Loucy (cell line): ENCODE results near the gene MRM2.

Experiments
- H2AFZ ChIP-seq: fragments of 200-600 bp; sonication (generic); 2 replicates; pipeline ENCODE4 v1.6.0; 2016; ENCODE audit warnings: antibody characterized with exemption, mild to moderate bottlenecking, low read length, moderate library complexity
- H3F3A ChIP-seq: fragments of 200-600 bp; 2 replicates; pipeline ENCODE4 v1.6.0; 2016; ENCODE audit warnings: antibody characterized with exemption, low read depth, mild to moderate bottlenecking
- H3K27me3 ChIP-seq: fragments of 200-600 bp; sonication (generic); 2 replicates; pipeline ENCODE4 v1.6.1; 2014; ENCODE audit warnings: low read length, mild to moderate bottlenecking; ENCODE audit not compliant: insufficient read depth, poor library complexity, severe bottlenecking
- H3K36me3 ChIP-seq: fragments of 200-600 bp; sonication (generic); 2 replicates; pipeline ENCODE4 v1.6.1; 2016; ENCODE audit warnings: low read length; ENCODE audit not compliant: insufficient read depth
- H3K4me1 ChIP-seq: fragments of 200-600 bp; sonication (generic); 2 replicates; pipeline ENCODE4 v1.5.1; 2014; ENCODE audit warnings: low read length, mild to moderate bottlenecking; ENCODE audit not compliant: insufficient read depth, poor library complexity, severe bottlenecking
- H3K4me2 ChIP-seq: fragments of 200-600 bp; sonication (generic); 2 replicates; pipeline ENCODE4 v1.6.0; 2014; ENCODE audit warnings: antibody characterized with exemption, low read length, low read depth, mild to moderate bottlenecking; ENCODE audit not compliant: poor library complexity, severe bottlenecking
- H3K4me3 ChIP-seq: fragments of 200-600 bp; sonication (generic); 2 replicates; pipeline ENCODE4 v1.5.1; 2014; ENCODE audit warnings: low read length, mild to moderate bottlenecking, mixed read lengths; ENCODE audit not compliant: poor library complexity, severe bottlenecking
- H3K79me2 ChIP-seq: fragments of 200-600 bp; sonication (generic); 2 replicates; pipeline ENCODE4 v1.6.1; 2014; ENCODE audit warnings: low read length; ENCODE audit not compliant: insufficient read depth
- H3K9ac ChIP-seq: fragments of 200-600 bp; sonication (generic); 2 replicates; pipeline ENCODE4 v1.6.0; 2014; ENCODE audit warnings: mild to moderate bottlenecking, low read depth, low read length, moderate library complexity; ENCODE audit not compliant: poor library complexity, severe bottlenecking
- H3K9me2 ChIP-seq: fragments of 200-600 bp; sonication (generic); replicated peaks from 2 replicates; pipeline ENCODE4 v1.6.1; 2016; ENCODE audit warnings: low read depth, low read length, mixed read lengths
- H3K9me3 ChIP-seq: fragments of 200-600 bp; sonication (generic); 2 replicates; pipeline ENCODE4 v1.6.1; 2014; ENCODE audit warnings: mild to moderate bottlenecking, antibody characterized with exemption, low read length, low read depth; ENCODE audit not compliant: insufficient read depth
- H4K20me1 ChIP-seq: fragments of 200-600 bp; sonication (generic); 2 replicates; pipeline ENCODE4 v1.6.0; 2014; ENCODE audit warnings: antibody characterized with exemption, low read length, mild to moderate bottlenecking; ENCODE audit not compliant: insufficient read depth, poor library complexity, severe bottlenecking
- CTCF ChIP-seq: fragments of 200-600 bp; sonication (generic); conservative IDR thresholded peaks from 2 replicates; pipeline ENCODE4 v1.5.1; 2014; ENCODE audit warnings: mild to moderate bottlenecking, antibody characterized with exemption, low read length
- EZH2phosphoT487 ChIP-seq: fragments of 200-600 bp; IDR thresholded peaks from 2 replicates; pipeline ENCODE4 v1.6.1; 2018; ENCODE audit warnings: antibody characterized with exemption, mild to moderate bottlenecking, moderate library complexity, borderline replicate concordance

The MRM2 gene

DNA sequence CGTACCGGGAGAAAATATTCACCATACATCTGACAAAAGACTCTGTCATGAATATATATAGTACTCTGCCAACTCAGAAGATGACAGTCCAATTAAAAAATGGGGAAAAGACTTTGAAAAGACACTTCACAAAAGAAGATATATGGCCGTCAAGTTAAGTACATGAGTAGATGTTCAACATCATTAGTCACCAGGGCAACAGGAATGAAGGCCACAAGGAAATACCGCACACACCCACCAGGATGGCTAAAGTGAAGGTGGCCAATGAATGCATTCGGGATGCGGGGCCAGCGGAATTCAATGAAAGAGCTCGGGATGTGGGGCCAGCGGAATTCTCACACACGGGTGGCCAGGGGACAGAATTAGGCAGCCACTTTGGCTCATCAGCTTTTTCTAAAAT, 51.5 kb downstream of the MRM2 start:
- Histone ChIP-seq H2AFZ (no peak overlapping the region), H3K27me3 (no peaks in the 10 kb centered on the region), H3K9ac (no peak overlapping the region), H3K36me3 (peaks cover 23% of the 10 kb centered on the region; the same call in 1 of the 2 replicates), H3K79me2 (peaks cover 12% of the 10 kb centered on the region; the same call in 1 of the 2 replicates), H3K9me3 (peaks cover 4% of the 10 kb centered on the region; the same call in 1 of the 2 replicates), H3K9me2 (no peaks in the 10 kb centered on the region), H3K4me3 (no peak overlapping the region), H3K4me2 (no peak overlapping the region), H4K20me1 (no peaks in the 10 kb centered on the region), H3K4me1 (no peaks in the 10 kb centered on the region), H3F3A (no peaks in the 10 kb centered on the region)
- TF ChIP-seq EZH2phosphoT487 (no peak), CTCF (no peak)

- Histone ChIP-seq H3K36me3 (peaks cover 11% of the 10 kb centered on the region; the same call in 1 of the 2 replicates), H3K9me3 (no peaks in the 10 kb centered on the region)
- TF ChIP-seq EZH2phosphoT487 (no peak), CTCF (no peak)
Measured at GRCh38 chr7:2186166-2186565, 55.8 kb downstream of the MRM2 start.

DNA sequence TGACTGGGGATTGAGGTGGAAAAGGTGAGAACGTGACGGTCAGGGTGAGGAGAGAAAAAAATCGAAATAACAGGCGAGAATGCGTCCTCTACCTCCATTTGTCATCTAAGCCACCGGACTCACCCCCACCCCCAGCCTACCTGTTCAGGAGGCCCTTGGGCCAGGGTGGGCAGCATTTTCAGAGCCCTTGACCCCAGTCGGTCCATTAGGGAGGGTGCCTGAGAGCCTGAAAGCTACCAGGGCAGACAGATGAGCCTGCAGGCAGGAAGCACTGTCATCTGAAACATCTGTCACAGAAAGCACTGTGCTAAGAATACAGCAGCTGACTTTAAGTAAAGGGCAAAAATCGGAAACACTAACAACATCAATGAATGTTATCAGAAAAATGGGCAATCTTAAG, 56.3 kb downstream of the MRM2 start:
- Histone ChIP-seq H3K9me2 (no peaks in the 10 kb centered on the region), H2AFZ (no peak overlapping the region), H4K20me1 (no peaks in the 10 kb centered on the region), H3K27me3 (no peaks in the 10 kb centered on the region), H3K9ac (no peak overlapping the region), H3K79me2 (no peaks in the 10 kb centered on the region), H3K4me1 (no peaks in the 10 kb centered on the region), H3K4me3 (no peak overlapping the region), H3K4me2 (no peak overlapping the region), H3K9me3 (no peaks in the 10 kb centered on the region), H3F3A (no peaks in the 10 kb centered on the region), H3K36me3 (peaks cover 8% of the 10 kb centered on the region; the same call in 1 of the 2 replicates)
- TF ChIP-seq CTCF (no peak), EZH2phosphoT487 (no peak)

More at GRCh38 chr7:2186166-2186565, 55.8 kb downstream of the MRM2 start:
- no peaks in the 10 kb centered on the region for H3F3A ChIP-seq
- H3K9me2 ChIP-seq, result no peaks in the 10 kb centered on the region
- H3K27me3 ChIP-seq, result no peaks in the 10 kb centered on the region
- H3K4me2 ChIP-seq, result no peak overlapping the region
- no peaks in the 10 kb centered on the region for H3K4me1 ChIP-seq
- H3K9ac ChIP-seq, result no peak overlapping the region
- H3K4me3 ChIP-seq, result no peak overlapping the region
- no peaks in the 10 kb centered on the region for H4K20me1 ChIP-seq
- H3K79me2 ChIP-seq, result no peaks in the 10 kb centered on the region
- H2AFZ ChIP-seq, result no peak overlapping the region
